Measurements from ENCODE around the gene MCIDAS.

Gene MCIDAS

GRCh38 chr5:55230086-55230629 lies 3.0 kb upstream of the MCIDAS start:
- TF ChIP-seq CTCF (IDR thresholded peaks at IDR 0.05; ENCODE audit: low read length, missing control alignments): no peak
- DNase-seq (ENCODE audit: low read depth): no peak
- no peak overlapping the region for H3K4me3 ChIP-seq (replicated peaks; ENCODE audit: low read depth, low read length)

GRCh38 chr5:55227664-55228430 lies 732 bp upstream of the MCIDAS start:
- peak overlapping the region; percentile 29 for H3K4me3 ChIP-seq (replicated peaks; ENCODE audit: low read depth, low read length)
- DNase-seq (ENCODE audit: low read depth): no peak
- no peak for TF ChIP-seq CTCF (IDR thresholded peaks at IDR 0.05; ENCODE audit: low read length, missing control alignments)

- TF ChIP-seq CTCF (IDR thresholded peaks at IDR 0.05; ENCODE audit: low read length, missing control alignments): peak; percentile 45
- DNase-seq (ENCODE audit: low read depth): peak; percentile 48
- H3K4me3 ChIP-seq (replicated peaks; ENCODE audit: low read depth, low read length): peak overlapping the region; percentile 5
Measured at GRCh38 chr5:55226027-55226933, 835 bp downstream of the MCIDAS start.

GRCh38 chr5:55225346-55225745 lies 1.8 kb downstream of the MCIDAS start:
- H3K4me3 ChIP-seq (replicated peaks; ENCODE audit: low read depth, low read length): no peak overlapping the region
- DNase-seq (ENCODE audit: low read depth): no peak
- TF ChIP-seq CTCF (IDR thresholded peaks at IDR 0.05; ENCODE audit: low read length, missing control alignments): no peak

GRCh38 chr5:55223812-55224240 lies 3.3 kb downstream of the MCIDAS start:
- TF ChIP-seq CTCF (IDR thresholded peaks at IDR 0.05; ENCODE audit: low read length, missing control alignments): no peak
- DNase-seq (ENCODE audit: low read depth): no peak
- no peak overlapping the region for H3K4me3 ChIP-seq (replicated peaks; ENCODE audit: low read depth, low read length)

- no peak overlapping the region for H3K4me3 ChIP-seq (replicated peaks; ENCODE audit: low read depth, low read length)
- DNase-seq (ENCODE audit: low read depth): no peak
- no peak for TF ChIP-seq CTCF (IDR thresholded peaks at IDR 0.05; ENCODE audit: low read length, missing control alignments)
Measured at GRCh38 chr5:55222985-55223811, 3.9 kb downstream of the MCIDAS start.
